ENCODE results near the gene FGD4. TPM values are rescaled to one million over a fixed set of nuclear protein-coding genes. Genes with fewer than 3 reads are reported as not detected.

Gene FGD4
- total RNA-seq, 2 donors from 2014 or later: 36.3 to 54.4 TPM

DNA sequence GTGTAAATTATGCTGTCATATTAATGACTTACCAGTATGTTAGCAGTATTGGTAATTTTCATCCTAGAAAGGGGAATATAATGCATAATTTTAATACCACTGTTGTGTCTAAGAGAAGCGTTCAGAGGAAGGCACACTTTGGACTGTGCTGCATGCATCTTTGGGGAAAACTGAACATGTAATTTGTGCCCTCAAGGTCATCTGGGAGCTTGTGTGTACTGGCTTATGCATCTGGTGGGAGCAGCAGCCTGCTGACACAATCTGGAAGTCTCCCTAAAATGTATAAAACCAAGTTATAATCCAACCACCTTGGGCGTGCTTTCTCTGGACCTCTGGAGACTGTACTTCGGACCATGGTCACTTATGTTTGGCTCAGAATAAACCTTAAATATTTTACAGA is 14.1 kb downstream of the FGD4 start:
- WGBS, 2 donors: 44 to 45% methylated on average over 3 of the region's 3 CpGs
- Histone ChIP-seq H3K4me3 (no peak overlapping the region), H3K4me1 (peaks cover 9% of the 10 kb centered on the region), H3K27ac (no peak overlapping the region), H3K9me3 (no peaks in the 10 kb centered on the region), H3K36me3 (replicated peaks in 1 of 2; ENCODE audit: insufficient read depth in 1 of 2, low read depth in 2 of 2) (no peaks in the 10 kb centered on the region), H3K27me3 (no peaks in the 10 kb centered on the region)
- intact Hi-C loops (cut with DNase I): no loop called here
- DNase-seq: no peak
- no peak for ATAC-seq
- TF ChIP-seq, protein P1, sequence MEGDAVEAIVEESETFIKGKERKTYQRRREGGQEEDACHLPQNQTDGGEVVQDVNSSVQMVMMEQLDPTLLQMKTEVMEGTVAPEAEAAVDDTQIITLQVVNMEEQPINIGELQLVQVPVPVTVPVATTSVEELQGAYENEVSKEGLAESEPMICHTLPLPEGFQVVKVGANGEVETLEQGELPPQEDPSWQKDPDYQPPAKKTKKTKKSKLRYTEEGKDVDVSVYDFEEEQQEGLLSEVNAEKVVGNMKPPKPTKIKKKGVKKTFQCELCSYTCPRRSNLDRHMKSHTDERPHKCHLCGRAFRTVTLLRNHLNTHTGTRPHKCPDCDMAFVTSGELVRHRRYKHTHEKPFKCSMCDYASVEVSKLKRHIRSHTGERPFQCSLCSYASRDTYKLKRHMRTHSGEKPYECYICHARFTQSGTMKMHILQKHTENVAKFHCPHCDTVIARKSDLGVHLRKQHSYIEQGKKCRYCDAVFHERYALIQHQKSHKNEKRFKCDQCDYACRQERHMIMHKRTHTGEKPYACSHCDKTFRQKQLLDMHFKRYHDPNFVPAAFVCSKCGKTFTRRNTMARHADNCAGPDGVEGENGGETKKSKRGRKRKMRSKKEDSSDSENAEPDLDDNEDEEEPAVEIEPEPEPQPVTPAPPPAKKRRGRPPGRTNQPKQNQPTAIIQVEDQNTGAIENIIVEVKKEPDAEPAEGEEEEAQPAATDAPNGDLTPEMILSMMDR (IDR thresholded peaks at IDR 0.05): no peak
- no peak for TF ChIP-seq POLR2A (IDR thresholded peaks at IDR 0.05)

DNA sequence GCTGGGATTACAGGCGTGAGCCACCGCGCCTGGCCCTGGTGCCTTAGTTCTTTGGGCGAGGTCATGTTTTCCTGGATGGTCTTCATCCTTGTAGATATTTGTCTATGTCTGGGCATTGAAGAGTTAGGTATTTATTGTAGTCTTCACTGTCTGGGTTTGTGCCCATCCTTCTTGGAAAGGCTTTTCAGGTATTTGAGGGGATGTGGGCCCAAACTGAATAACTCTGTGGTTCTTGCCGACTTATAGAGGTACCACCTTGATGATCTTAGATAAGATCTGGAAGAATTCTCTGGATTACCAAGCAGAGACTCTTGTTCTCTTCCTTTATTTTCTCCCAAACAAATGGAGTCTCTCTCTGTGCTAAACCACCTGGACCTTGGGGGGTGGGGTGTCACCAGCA is 18.9 kb downstream of the FGD4 start:
- no peak for TF ChIP-seq POLR2A (IDR thresholded peaks at IDR 0.05)
- TF ChIP-seq, protein P1 (IDR thresholded peaks at IDR 0.05): no peak
- Histone ChIP-seq H3K27me3 (no peaks in the 10 kb centered on the region), H3K4me1 (peaks cover 27% of the 10 kb centered on the region), H3K36me3 (replicated peaks in 1 of 2; ENCODE audit: insufficient read depth in 1 of 2, low read depth in 2 of 2) (no peaks in the 10 kb centered on the region), H3K27ac (no peak overlapping the region), H3K4me3 (no peak overlapping the region), H3K9me3 (no peaks in the 10 kb centered on the region)
- ATAC-seq (no peak), DNase-seq (no peak)
- intact Hi-C loops (cut with DNase I): no loop called here
- 94% methylated on average over 5 of the region's 5 CpGs for WGBS, 2 donors

DNA sequence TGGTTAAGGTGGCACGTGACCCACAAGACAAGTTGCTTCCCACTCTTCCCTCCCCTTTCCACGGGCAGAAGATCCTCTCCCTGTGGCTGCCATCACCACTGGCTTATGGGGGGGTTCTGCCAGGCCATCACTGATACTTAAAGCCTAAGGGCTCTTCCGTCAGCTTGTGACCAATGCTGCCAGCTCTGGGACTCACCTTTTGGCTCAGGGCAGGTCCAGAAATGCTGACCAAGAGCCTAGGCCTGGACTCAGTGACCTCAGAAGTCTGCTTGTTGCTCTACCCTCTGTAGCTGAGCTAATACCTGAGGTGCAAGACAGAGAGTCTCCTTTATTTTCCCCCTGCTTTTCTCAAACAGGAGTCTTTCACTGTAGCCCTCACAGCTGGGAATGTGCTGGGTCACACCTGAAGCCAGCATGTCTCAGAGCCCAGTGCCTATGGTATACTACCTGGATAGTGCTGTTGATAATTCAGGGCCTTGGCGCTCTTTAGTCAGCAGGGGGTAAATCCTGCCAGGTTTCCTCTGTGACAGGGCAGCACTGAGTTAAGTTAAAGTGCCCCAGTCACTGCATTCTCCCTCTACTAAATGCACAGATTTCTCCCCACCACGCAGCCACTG is 19.7 kb downstream of the FGD4 start:
- Histone ChIP-seq H3K27me3 (no peaks in the 10 kb centered on the region), H3K27ac (peak overlapping the region in 2 of 4 donors; percentile 0 to 39), H3K4me1 (peaks cover 20% of the 10 kb centered on the region), H3K36me3 (replicated peaks in 1 of 2; ENCODE audit: insufficient read depth in 1 of 2, low read depth in 2 of 2) (no peaks in the 10 kb centered on the region), H3K4me3 (no peak overlapping the region), H3K9me3 (no peaks in the 10 kb centered on the region)
- 20 to 54% methylated on average over 1 to 5 of the region's 5 CpGs for WGBS, 2 donors
- ATAC-seq (peak; percentile 27), DNase-seq (no peak)
- intact Hi-C loops (cut with DNase I): no loop called here
- TF ChIP-seq, protein P1 (IDR thresholded peaks at IDR 0.05): no peak

DNA sequence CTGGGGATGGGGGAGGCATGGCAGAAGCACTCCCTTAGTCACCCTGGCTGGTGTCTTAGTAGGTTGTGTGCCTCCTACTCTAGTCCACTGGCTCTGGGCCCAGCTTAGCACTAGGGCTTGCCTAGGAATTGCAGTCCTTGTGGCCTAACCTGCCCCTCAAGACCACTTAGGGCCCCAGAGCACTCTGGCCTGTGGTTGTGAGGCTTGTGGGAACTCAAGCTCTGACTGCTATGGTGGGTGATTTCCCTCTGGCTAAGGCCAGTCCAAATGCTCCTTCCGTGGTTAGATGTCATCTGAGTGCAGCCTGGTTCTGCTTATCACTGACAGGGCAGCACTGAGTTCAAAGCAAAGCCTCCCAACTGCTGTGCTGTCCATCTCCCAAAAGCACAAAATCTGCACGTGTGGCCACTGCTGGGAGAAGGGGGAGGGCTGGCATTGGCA is 20.2 kb downstream of the FGD4 start:
- no peak for ATAC-seq
- no peaks in the 10 kb centered on the region for H3K9me3 ChIP-seq
- peak overlapping the region in 2 of 4 donors; percentile 0 to 39 for H3K27ac ChIP-seq
- H3K4me3 ChIP-seq: no peak overlapping the region
- intact Hi-C loops (cut with DNase I): no loop called here
- no peaks in the 10 kb centered on the region for H3K27me3 ChIP-seq
- TF ChIP-seq POLR2A (IDR thresholded peaks at IDR 0.05): no peak
- TF ChIP-seq, protein P1 (IDR thresholded peaks at IDR 0.05): no peak
- peaks cover 20% of the 10 kb centered on the region for H3K4me1 ChIP-seq
- 6 to 10% methylated on average over 2 of the region's 2 CpGs for WGBS, 2 donors
- H3K36me3 ChIP-seq (replicated peaks in 1 of 2; ENCODE audit: insufficient read depth in 1 of 2, low read depth in 2 of 2): no peaks in the 10 kb centered on the region
- peak in 1 of 4 donors; percentile 3 for DNase-seq

DNA sequence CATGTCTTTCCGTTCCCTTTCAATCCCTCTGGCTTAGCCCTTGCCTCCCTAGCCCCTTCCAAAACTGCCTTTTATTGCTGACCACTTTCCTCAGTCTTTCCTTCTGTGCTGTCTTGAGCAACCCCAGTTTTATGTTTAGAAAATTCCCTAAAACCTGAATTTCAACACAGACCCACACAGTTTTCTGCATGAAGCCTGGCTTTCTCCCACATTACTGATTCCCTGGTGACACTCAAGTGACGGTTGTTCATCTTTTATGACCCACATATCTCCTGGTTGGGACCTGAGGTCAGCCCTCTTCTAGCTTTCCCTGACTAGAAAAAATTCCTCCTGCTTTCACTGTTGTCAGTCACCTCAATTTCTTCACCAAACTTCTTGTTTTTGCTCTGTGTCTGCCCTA is 21.0 kb downstream of the FGD4 start:
- no peaks in the 10 kb centered on the region for H3K9me3 ChIP-seq
- peaks cover 20% of the 10 kb centered on the region for H3K4me1 ChIP-seq
- no peak for TF ChIP-seq POLR2A (IDR thresholded peaks at IDR 0.05)
- TF ChIP-seq, protein P1 (IDR thresholded peaks at IDR 0.05): no peak
- no peaks in the 10 kb centered on the region for H3K36me3 ChIP-seq (replicated peaks in 1 of 2; ENCODE audit: insufficient read depth in 1 of 2, low read depth in 2 of 2)
- WGBS, 2 donors: 82 to 92% methylated on average over 2 of the region's 2 CpGs
- ATAC-seq (no peak), DNase-seq (no peak)
- no peaks in the 10 kb centered on the region for H3K27me3 ChIP-seq
- H3K27ac ChIP-seq: no peak overlapping the region
- no peak overlapping the region for H3K4me3 ChIP-seq
- intact Hi-C loops (cut with DNase I): no loop called here

Data from body of pancreas (tissue), 4 donors.